ENCODE data around the gene PATJ.

The PATJ gene

GRCh38 chr1:62029704-62030103 lies 287.4 kb downstream of the PATJ start:
- no peaks in the 10 kb centered on the region for H3K36me3 ChIP-seq (ENCODE audit: low read length)
- no peak overlapping the region for H3K4me3 ChIP-seq (ENCODE audit: insufficient read depth, low read length, poor library complexity, severe bottlenecking)
- no peaks in the 10 kb centered on the region for H3K79me2 ChIP-seq (ENCODE audit: insufficient read depth, low read length)
- no peak overlapping the region for H3K4me2 ChIP-seq (ENCODE audit: low read depth, low read length, poor library complexity, severe bottlenecking)
- H3K9ac ChIP-seq (ENCODE audit: low read length), result no peak overlapping the region
- no peak overlapping the region for H2AFZ ChIP-seq (ENCODE audit: low read depth, low read length, severe bottlenecking)
- H3K9me2 ChIP-seq (replicated peaks; ENCODE audit: insufficient read depth, low read length), result no peaks in the 10 kb centered on the region
- no peaks in the 10 kb centered on the region for H3F3A ChIP-seq (ENCODE audit: insufficient read depth)
- H3K27me3 ChIP-seq (ENCODE audit: low read length), result no peaks in the 10 kb centered on the region
- no peak overlapping the region for H3K27ac ChIP-seq (ENCODE audit: low read depth, low read length)
- no peaks in the 10 kb centered on the region for H3K9me3 ChIP-seq (ENCODE audit: insufficient read depth, low read length)
- no peak for TF ChIP-seq EZH2phosphoT487 (conservative IDR thresholded peaks at IDR 0.05; ENCODE audit: low read length)
- no peak for TF ChIP-seq CTCF (IDR thresholded peaks at IDR 0.05; ENCODE audit: insufficient read depth, low read length, poor library complexity, severe bottlenecking)
- no peaks in the 10 kb centered on the region for H4K20me1 ChIP-seq (ENCODE audit: low read depth, low read length)

- Histone ChIP-seq H3K36me3 (ENCODE audit: low read length) (no peaks in the 10 kb centered on the region), H4K20me1 (ENCODE audit: low read depth, low read length) (no peaks in the 10 kb centered on the region), H3K27ac (ENCODE audit: low read depth, low read length) (no peak overlapping the region), H3K9me2 (replicated peaks; ENCODE audit: insufficient read depth, low read length) (no peaks in the 10 kb centered on the region), H3K79me2 (ENCODE audit: insufficient read depth, low read length) (no peaks in the 10 kb centered on the region), H3F3A (ENCODE audit: insufficient read depth) (no peaks in the 10 kb centered on the region), H3K9me3 (ENCODE audit: insufficient read depth, low read length) (no peaks in the 10 kb centered on the region), H2AFZ (ENCODE audit: low read depth, low read length, severe bottlenecking) (no peak overlapping the region), H3K4me2 (ENCODE audit: low read depth, low read length, poor library complexity, severe bottlenecking) (no peak overlapping the region), H3K27me3 (ENCODE audit: low read length) (no peaks in the 10 kb centered on the region), H3K4me3 (ENCODE audit: insufficient read depth, low read length, poor library complexity, severe bottlenecking) (no peak overlapping the region), H3K9ac (ENCODE audit: low read length) (no peak overlapping the region)
- no peak for TF ChIP-seq CTCF (IDR thresholded peaks at IDR 0.05; ENCODE audit: insufficient read depth, low read length, poor library complexity, severe bottlenecking)
- no peak for TF ChIP-seq EZH2phosphoT487 (conservative IDR thresholded peaks at IDR 0.05; ENCODE audit: low read length)
Observed at GRCh38 chr1:62034790-62035189, 292.5 kb downstream of the PATJ start.

GRCh38 chr1:62037274-62037673 lies 295.0 kb downstream of the PATJ start:
- H3K36me3 ChIP-seq (ENCODE audit: low read length), result no peaks in the 10 kb centered on the region
- H3K27me3 ChIP-seq (ENCODE audit: low read length), result no peaks in the 10 kb centered on the region
- H3F3A ChIP-seq (ENCODE audit: insufficient read depth), result no peaks in the 10 kb centered on the region
- no peak overlapping the region for H3K4me2 ChIP-seq (ENCODE audit: low read depth, low read length, poor library complexity, severe bottlenecking)
- no peak overlapping the region for H2AFZ ChIP-seq (ENCODE audit: low read depth, low read length, severe bottlenecking)
- no peak overlapping the region for H3K4me3 ChIP-seq (ENCODE audit: insufficient read depth, low read length, poor library complexity, severe bottlenecking)
- H3K9me3 ChIP-seq (ENCODE audit: insufficient read depth, low read length), result no peaks in the 10 kb centered on the region
- no peak overlapping the region for H3K9ac ChIP-seq (ENCODE audit: low read length)
- no peaks in the 10 kb centered on the region for H3K79me2 ChIP-seq (ENCODE audit: insufficient read depth, low read length)
- H3K9me2 ChIP-seq (replicated peaks; ENCODE audit: insufficient read depth, low read length), result no peaks in the 10 kb centered on the region
- no peak for TF ChIP-seq CTCF (IDR thresholded peaks at IDR 0.05; ENCODE audit: insufficient read depth, low read length, poor library complexity, severe bottlenecking)
- TF ChIP-seq EZH2phosphoT487 (conservative IDR thresholded peaks at IDR 0.05; ENCODE audit: low read length), result no peak
- H3K27ac ChIP-seq (ENCODE audit: low read depth, low read length), result no peak overlapping the region
- H4K20me1 ChIP-seq (ENCODE audit: low read depth, low read length), result no peaks in the 10 kb centered on the region

All from SU-DHL-6 (cell line).